ENCODE measurements around the gene HPDL. TPM values are rescaled to one million over a fixed set of nuclear protein-coding genes. Genes with fewer than 3 reads are reported as not detected.

The HPDL gene
- total RNA-seq, 1 donor from 2014 or later: not detected

DNA sequence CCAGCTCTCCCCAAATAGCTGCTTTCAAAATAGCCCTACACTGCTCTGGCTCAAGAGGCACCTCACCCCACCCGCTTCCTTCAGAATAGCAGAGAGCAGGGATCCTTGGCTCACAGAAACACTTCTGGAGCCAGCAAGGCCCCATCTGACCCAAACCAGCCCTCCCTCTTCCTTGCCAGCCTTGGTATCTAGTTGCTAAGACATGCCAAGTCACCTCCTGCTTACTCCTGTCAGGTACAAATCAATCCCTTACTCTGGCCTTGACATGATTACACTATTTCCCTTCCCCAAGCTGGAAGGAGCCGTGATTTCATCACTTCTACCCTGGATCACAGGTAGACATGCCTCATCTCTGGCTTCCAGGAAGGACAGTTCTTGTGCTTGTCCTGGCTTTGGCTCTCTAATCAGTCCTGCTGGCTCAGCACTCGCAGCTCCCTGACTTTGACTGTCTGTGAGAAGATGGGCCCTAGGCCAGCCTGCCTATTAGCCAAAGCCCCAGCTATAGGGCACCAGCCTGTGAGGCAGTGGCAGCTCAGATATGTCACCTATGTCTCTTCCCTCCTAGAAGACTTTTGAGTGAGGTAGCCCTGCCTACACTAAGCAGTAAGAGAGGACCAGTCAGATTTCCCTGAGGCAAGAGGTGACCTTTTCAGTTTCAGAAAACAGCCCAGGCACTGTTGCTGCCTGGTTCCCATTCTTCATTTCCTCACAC is 22.4 kb downstream of the HPDL start:
- DNase-seq (ENCODE audit: low read depth): peak; percentile 23

DNA sequence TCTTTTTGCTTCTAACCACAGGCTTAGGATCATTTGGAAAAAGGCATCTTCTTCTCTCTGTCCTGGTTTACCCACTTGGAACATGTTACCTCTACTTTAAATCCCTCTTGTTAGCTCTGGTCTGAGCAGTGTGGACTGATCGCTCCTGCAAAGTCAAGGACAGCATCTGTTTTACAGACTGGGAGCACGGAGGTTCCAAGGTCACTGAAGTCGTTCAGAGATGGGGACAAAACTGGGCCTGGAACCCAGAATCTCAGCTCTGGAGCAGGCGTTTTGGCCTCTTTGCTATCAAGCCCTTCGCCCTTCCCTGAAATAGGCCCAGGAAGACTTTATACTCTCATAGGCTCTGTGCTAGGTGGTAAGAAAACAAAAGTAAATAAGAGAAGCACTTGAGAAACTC is 24.8 kb downstream of the HPDL start:
- DNase-seq (ENCODE audit: low read depth): no peak

DNA sequence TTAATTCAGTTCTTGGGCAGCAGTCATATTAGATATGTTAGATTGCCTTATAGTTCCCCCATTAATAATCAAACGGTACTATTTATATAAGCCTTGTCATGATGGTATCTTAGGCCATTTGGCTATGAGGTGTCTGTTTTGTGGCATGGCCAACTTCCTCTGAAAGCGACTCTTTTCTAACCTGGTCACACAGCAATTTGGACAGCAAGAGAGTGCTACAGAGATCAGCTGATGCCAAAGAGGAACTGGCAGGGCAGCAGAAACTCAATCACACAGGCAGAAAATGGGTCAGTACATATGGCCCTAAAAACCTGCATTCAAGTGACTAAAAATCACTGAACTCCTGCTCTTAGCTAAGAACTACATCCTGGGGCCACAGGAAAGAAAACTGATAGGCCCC is 27.0 kb downstream of the HPDL start:
- no peak for DNase-seq (ENCODE audit: low read depth)

DNA sequence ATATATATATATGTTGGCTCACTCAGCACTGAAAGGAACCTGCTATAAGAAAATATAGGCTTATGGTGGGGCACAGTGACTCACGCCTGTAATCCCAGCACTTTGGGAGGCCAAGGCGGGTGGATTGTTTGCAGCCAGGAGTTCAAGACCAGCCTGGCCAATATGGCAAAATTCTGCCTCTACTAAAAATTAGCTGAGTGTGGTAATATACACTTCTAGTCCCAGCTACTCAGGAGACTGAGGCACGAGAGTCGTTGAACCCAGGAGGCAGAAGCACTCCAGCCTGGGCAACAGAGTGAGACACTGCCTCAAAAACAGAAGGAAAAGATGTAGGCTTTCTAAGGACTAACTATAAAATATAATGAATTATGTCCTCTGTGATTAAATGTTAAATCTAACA is 28.1 kb downstream of the HPDL start:
- no peak for DNase-seq (ENCODE audit: low read depth)

DNA sequence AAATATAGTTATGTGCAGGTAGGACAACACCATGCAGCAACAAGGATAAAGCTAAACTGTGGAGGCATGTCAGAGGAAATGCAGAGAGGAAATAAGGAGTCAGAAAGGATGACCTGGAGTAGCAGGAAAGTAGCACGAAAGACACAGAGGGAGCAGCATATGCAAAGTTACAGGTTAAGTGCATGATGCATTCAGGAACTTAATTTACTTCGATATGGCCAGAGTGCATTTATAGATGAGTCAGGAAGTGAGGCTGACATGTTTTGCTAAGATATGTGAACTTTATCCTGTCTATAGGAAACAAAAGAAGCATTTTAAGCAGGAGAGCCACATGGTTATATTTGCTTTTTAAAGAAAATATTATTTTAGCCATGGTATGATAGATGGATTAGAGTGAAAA is 29.0 kb downstream of the HPDL start:
- no peak for DNase-seq (ENCODE audit: low read depth)

DNA sequence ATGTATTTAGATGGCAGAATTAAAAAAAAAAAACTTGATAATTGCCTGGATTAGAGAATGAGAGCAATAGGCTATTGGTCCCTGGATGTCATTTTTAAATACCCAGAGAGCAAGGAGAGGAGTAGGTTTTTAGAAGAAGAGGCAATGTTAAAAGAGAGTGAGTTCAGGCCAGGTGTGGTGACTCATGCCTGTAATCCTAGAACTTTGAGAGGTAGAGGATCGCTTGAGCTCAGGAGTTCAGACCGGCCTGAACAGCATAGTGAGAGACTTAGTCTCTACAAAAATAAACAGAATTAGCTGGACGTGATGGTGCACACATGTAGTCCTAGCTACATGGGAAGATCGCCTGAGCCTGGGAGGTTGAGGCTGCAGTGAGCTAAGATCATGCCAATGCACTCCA is 29.5 kb downstream of the HPDL start:
- DNase-seq (ENCODE audit: low read depth): no peak

DNA sequence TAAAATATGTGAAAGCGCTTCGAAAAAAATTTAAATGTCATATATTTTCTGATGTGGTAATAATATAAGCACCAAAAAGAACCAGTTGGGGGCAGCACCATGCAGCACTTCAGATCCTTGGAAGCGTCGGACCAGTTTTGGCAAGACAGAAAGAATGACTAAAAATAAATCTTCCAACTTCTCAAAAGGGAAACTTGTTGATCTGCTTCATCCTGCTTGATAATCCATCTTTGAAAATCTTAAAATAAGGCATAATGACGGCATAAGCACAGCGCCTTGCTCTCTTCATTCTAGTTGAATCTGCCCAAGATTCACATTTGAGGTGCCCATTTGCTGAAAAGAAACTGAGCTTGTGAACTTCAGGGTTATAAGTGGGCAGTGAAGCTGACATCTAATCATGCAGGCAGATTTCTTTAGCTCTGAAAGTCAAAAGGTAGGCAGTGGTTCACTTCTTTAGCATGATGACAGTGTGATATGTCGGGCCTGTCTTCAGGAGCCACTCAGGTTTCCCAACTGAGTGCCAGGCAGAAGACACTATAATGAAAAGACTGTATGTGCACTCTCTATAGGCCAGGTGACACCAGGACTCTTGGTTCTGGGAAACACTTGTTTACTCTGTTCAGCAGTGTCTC is 33.3 kb downstream of the HPDL start:
- peak; percentile 79 for DNase-seq (ENCODE audit: low read depth)

- DNase-seq (ENCODE audit: low read depth): peak; percentile 87
Observed at GRCh38 chr1:45360981-45361380, 34.3 kb downstream of the HPDL start.

- DNase-seq (ENCODE audit: low read depth): no peak
Observed at GRCh38 chr1:45364294-45364693, 37.6 kb downstream of the HPDL start.

- DNase-seq (ENCODE audit: low read depth): no peak
Observed at GRCh38 chr1:45365051-45365450, 38.4 kb downstream of the HPDL start.

DNA sequence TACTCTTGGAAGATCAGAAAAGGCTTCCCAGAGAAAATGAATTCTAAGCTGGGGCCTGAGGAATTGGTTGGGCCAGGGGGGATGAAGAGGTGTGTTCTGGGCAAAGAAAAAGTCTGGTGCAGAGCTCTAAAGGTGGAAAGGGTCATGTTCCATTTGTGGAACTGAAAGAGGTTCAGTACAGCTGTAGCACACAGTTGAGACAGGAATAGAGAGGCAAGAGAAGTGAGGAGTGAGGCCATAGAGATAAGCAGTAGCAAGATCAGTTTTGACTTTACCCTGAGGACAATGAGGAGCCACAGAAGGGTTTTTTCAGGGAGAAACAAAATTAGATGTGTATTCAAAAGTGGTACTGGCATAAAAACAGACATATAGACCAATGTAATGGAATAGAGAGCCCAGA is 43.9 kb downstream of the HPDL start:
- DNase-seq (ENCODE audit: low read depth): no peak

- no peak for DNase-seq (ENCODE audit: low read depth)
Observed at GRCh38 chr1:45373573-45373972, 46.9 kb downstream of the HPDL start.

- DNase-seq (ENCODE audit: low read depth): peak; percentile 59
Observed at GRCh38 chr1:45375104-45376090, 48.7 kb downstream of the HPDL start.

DNA sequence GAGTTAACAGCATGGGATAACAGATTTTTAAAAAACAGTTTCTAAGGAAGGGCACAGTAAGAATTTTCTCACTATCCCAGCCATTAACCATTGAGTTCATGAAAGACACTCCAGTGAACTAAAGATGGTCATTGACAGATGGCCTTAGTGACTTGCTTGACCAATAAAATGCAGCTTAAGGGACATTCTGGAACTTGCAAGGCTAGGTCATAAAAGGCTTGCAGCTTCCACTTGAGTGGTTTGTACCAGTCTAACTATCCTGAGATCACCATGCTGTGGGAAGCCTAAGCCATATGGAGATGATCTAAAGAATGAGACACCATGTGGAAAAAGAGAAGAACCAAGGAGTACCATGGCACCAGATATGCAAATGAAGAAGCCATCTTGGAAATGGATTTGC is 51.5 kb downstream of the HPDL start:
- no peak for DNase-seq (ENCODE audit: low read depth)

Other genes with a start within 250 kb of the HPDL start
- 0.05 TPM in 1 of 2 replicates, not detected in the other for gene ZSWIM5, start 120.3 kb upstream of the HPDL start, total RNA-seq
- gene TOE1, start 13.3 kb downstream of the HPDL start, total RNA-seq: 4.6 and 4.7 TPM in 2 replicates
- gene MUTYH, start 13.5 kb downstream of the HPDL start, total RNA-seq: 10.7 and 12.9 TPM in 2 replicates
- gene TESK2, start 164.3 kb downstream of the HPDL start, total RNA-seq: 1.1 and 1.7 TPM in 2 replicates
- 0.62 TPM in 2 replicates for gene CCDC163, start 173.2 kb downstream of the HPDL start, total RNA-seq
- 3.5 and 6.8 TPM in 2 replicates for gene MMACHC, start 173.4 kb downstream of the HPDL start, total RNA-seq
- 771 and 808 TPM in 2 replicates for gene PRDX1, start 195.0 kb downstream of the HPDL start, total RNA-seq
- 75.2 and 83.6 TPM in 2 replicates for gene AKR1A1, start 223.9 kb downstream of the HPDL start, total RNA-seq